ENCODE results near the gene INHBE.

INHBE gene

DNA sequence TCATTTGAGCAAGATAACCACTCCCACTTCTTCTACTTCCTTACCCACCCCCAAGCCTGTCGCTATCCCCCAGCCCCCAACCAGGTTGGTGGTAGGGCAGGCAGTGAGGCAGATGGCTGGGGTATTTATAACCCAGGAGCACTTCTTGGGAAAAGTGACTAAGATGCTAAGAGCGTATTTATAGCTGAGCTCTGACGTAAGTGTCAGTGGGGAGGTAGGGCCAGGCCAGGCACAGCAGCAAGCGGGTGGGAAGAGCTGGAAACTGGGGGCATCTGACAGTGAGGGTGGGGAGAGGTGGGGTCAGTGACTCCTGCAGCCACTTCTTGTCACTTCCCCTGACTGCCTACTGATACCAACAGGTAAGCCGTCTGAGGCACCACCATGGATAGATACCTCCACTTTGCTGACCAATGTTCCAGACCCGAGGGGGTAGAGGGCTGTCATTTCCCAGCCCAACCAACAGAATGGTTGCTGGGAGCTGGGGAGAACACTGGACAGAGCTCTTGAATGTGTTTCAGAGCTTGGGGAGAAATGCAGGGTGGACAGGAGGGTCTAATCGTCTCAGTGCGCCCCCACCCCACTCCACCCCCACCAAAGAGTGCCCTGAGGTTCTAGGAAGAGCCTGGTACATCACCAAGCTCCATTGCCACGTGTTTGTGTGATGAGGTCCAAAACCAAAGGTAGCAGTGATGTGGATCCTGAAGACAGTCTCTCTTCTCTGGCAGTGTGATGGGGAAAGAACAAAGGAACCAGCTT is 2.7 kb upstream of the INHBE start:
- no peak for DNase-seq (ENCODE audit: extremely low read depth, insufficient read length)
- H3K36me3 ChIP-seq (ENCODE audit: control insufficient read depth, insufficient read depth, low read length): no peaks in the 10 kb centered on the region
- no peaks in the 10 kb centered on the region for H3K27me3 ChIP-seq (replicated peaks; ENCODE audit: control insufficient read depth, insufficient read depth, low read length)
- TF ChIP-seq, protein P1, sequence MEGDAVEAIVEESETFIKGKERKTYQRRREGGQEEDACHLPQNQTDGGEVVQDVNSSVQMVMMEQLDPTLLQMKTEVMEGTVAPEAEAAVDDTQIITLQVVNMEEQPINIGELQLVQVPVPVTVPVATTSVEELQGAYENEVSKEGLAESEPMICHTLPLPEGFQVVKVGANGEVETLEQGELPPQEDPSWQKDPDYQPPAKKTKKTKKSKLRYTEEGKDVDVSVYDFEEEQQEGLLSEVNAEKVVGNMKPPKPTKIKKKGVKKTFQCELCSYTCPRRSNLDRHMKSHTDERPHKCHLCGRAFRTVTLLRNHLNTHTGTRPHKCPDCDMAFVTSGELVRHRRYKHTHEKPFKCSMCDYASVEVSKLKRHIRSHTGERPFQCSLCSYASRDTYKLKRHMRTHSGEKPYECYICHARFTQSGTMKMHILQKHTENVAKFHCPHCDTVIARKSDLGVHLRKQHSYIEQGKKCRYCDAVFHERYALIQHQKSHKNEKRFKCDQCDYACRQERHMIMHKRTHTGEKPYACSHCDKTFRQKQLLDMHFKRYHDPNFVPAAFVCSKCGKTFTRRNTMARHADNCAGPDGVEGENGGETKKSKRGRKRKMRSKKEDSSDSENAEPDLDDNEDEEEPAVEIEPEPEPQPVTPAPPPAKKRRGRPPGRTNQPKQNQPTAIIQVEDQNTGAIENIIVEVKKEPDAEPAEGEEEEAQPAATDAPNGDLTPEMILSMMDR (IDR thresholded peaks at IDR 0.05; ENCODE audit: insufficient read depth, low read length, poor library complexity, severe bottlenecking): no peak
- H3K4me3 ChIP-seq (replicated peaks; ENCODE audit: low read depth, low read length): no peak overlapping the region

DNA sequence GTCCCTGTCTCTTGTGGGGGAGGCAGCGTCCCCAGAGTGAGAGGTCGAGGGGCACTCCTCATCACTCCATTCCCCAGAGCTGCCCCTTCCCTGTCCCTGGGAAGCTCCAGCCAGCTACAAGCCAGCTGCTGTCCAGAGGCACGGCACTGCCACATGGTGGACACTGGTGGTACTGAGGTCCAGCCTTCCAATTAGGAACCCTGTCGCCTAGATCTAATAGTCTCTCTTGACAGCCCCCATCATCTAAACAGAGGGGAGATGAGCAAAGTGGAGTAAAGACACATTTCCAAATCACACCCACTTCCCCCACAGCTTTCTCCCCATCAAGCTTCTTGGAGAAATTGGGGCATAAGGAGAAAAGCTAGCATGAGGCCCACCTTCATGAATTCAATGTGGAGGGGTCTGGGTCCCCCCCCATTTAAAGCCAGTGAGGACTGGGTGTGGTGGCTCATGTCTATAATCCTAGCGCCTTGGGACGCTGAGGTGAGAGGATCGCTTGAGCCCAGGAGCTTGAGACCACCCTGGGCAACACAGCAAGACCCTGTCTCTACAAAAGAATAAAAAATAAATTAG is 2.1 kb upstream of the INHBE start:
- Histone ChIP-seq H3K36me3 (ENCODE audit: control insufficient read depth, insufficient read depth, low read length) (no peaks in the 10 kb centered on the region), H3K4me3 (replicated peaks; ENCODE audit: low read depth, low read length) (no peak overlapping the region), H3K27me3 (replicated peaks; ENCODE audit: control insufficient read depth, insufficient read depth, low read length) (no peaks in the 10 kb centered on the region)
- DNase-seq (ENCODE audit: extremely low read depth, insufficient read length): no peak
- TF ChIP-seq, protein P1 (IDR thresholded peaks at IDR 0.05; ENCODE audit: insufficient read depth, low read length, poor library complexity, severe bottlenecking): peak; percentile 88

DNA sequence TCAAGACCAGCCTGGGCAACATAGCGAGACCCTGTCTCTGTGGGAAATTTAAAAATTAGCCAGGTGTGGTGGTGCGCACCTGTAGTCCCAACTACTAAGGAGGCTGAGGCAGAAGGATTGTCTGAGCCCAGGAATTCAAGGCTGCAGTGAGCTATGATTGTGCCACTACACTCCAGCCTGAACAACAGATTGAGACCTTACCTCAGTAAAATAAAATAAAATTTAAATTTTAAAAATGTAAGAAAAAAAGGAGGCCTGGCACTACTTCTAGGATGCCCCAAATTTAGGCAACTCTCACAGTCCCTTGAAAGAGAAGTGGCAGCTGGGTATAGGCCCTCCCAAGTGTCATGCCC is 918 bp upstream of the INHBE start:
- TF ChIP-seq, protein P1 (IDR thresholded peaks at IDR 0.05; ENCODE audit: insufficient read depth, low read length, poor library complexity, severe bottlenecking): no peak
- DNase-seq (ENCODE audit: extremely low read depth, insufficient read length): no peak
- Histone ChIP-seq H3K4me3 (replicated peaks; ENCODE audit: low read depth, low read length) (no peak overlapping the region), H3K36me3 (ENCODE audit: control insufficient read depth, insufficient read depth, low read length) (no peaks in the 10 kb centered on the region), H3K27me3 (replicated peaks; ENCODE audit: control insufficient read depth, insufficient read depth, low read length) (no peaks in the 10 kb centered on the region)

DNA sequence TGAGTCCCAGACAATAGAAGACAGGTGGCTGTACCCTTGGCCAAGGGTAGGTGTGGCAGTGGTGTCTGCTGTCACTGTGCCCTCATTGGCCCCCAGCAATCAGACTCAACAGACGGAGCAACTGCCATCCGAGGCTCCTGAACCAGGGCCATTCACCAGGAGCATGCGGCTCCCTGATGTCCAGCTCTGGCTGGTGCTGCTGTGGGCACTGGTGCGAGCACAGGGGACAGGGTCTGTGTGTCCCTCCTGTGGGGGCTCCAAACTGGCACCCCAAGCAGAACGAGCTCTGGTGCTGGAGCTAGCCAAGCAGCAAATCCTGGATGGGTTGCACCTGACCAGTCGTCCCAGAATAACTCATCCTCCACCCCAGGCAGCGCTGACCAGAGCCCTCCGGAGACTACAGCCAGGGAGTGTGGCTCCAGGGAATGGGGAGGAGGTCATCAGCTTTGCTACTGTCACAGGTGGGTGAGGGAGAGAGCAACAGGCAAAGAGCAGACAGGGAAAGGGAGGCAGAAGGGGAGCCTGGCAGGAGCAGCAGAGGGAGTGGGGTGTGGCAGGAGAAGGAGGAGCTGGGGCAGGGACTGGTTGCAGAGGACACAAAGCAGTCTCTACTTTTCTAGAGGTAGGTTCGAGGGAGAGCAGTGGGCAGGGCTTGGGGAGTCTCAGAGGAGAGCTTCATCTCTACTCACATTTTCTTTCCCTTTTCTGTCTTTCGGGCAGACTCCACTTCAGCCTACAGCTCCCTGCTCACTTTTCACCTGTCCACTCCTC is 452 bp downstream of the INHBE start:
- Histone ChIP-seq H3K27me3 (replicated peaks; ENCODE audit: control insufficient read depth, insufficient read depth, low read length) (no peaks in the 10 kb centered on the region), H3K4me3 (replicated peaks; ENCODE audit: low read depth, low read length) (no peak overlapping the region), H3K36me3 (ENCODE audit: control insufficient read depth, insufficient read depth, low read length) (no peaks in the 10 kb centered on the region)
- no peak for DNase-seq (ENCODE audit: extremely low read depth, insufficient read length)
- TF ChIP-seq, protein P1 (IDR thresholded peaks at IDR 0.05; ENCODE audit: insufficient read depth, low read length, poor library complexity, severe bottlenecking): no peak

DNA sequence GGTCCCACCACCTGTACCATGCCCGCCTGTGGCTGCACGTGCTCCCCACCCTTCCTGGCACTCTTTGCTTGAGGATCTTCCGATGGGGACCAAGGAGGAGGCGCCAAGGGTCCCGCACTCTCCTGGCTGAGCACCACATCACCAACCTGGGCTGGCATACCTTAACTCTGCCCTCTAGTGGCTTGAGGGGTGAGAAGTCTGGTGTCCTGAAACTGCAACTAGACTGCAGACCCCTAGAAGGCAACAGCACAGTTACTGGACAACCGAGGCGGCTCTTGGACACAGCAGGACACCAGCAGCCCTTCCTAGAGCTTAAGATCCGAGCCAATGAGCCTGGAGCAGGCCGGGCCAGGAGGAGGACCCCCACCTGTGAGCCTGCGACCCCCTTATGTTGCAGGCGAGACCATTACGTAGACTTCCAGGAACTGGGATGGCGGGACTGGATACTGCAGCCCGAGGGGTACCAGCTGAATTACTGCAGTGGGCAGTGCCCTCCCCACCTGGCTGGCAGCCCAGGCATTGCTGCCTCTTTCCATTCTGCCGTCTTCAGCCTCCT is 1.1 kb downstream of the INHBE start:
- Histone ChIP-seq H3K27me3 (replicated peaks; ENCODE audit: control insufficient read depth, insufficient read depth, low read length) (no peaks in the 10 kb centered on the region), H3K36me3 (ENCODE audit: control insufficient read depth, insufficient read depth, low read length) (no peaks in the 10 kb centered on the region), H3K4me3 (replicated peaks; ENCODE audit: low read depth, low read length) (no peak overlapping the region)
- no peak for DNase-seq (ENCODE audit: extremely low read depth, insufficient read length)
- TF ChIP-seq, protein P1 (IDR thresholded peaks at IDR 0.05; ENCODE audit: insufficient read depth, low read length, poor library complexity, severe bottlenecking): peak; percentile 90

All from GM06990 (cell line).